Occipital lobe (tissue), 2 donors: Measurements from ENCODE around the gene PCGF1. TPM values are rescaled to one million over a fixed set of nuclear protein-coding genes. Genes with fewer than 3 reads are reported as not detected.
A peak's percentile ranks its signal among the peaks of the same experiment; 100 is the strongest.

Experiments used
- DNase-seq: peaks from one replicate; lab custom pipeline; 2025; lab: John Stamatoyannopoulos, UW
- total RNA-seq: library from RNA; depleted of rRNA; stranded (reverse); fragments of >200 nt; gene quantifications from one replicate; pipeline ENCODE4 v1.2.3, GENCODE V29; 2014

The PCGF1 gene
- 6.4 TPM for total RNA-seq

DNA sequence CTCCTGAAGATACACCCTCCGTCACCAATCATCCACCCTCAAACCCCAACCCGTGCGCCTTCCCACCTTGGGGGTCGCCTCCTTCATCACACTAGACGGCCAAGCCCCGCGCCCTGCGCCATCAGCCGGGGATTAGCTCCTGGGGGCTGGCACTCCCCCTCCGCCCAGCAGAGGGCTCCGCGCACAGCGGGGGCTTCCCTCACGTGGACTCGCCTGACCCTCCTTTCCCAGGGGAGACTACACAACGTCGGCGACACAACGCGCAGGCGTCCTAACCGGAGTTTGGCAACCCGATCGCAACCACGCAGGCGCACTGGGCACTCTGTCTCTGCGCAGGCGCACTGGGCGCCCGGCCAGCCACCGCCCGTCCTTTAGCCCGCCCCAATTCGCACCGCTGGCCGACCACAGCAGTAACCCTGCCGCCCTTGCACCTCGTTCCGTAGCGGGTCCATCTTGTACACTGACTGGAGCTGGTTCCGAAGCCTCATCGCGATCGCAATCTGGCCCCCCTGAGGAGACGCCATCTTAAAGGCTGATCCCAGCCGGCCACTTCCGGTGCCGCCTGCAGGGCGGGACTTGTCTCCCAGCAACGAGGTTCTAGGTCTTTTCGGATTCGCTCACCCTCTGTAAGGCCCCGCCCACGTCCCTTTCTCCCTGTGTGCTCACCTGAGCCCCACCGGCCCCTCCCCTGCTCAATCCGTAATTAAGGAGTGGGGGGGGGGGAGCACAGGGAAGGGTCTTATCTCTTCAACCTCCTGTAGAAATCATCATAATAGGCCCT lies at the start of gene PCGF1:
PCGF1 (minus strand) TSS at position 551 of the 781 bp plus-strand sequence; CDS start at position 524, 27 bp downstream.
- DNase-seq = peak; percentile 94

DNA sequence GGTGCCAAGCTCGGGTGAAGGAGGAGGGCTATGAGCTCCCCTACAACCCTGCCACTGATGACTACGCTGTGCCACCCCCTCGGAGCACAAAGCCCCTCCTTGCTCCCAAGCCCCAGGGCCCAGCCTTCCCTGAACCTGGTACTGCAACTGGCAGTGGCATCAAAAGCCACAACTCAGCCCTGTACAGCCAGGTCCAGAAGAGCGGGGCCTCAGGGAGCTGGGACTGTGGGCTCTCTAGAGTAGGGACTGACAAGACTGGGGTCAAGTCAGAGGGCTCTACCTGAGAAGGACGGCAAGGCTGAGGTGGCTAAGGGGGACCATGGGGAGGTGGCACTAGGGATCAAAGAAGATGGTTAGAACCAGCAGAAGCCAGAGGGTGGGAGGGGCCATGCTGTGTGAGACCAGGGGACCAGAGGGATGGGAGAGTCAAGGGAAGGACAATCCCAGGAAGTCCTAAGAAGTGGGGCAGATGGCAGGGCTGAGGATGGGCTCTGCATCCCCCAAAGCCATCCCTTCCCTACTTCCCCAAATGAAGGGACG lies 49.4 kb upstream of the PCGF1 start:
- DNase-seq = no peak

DNA sequence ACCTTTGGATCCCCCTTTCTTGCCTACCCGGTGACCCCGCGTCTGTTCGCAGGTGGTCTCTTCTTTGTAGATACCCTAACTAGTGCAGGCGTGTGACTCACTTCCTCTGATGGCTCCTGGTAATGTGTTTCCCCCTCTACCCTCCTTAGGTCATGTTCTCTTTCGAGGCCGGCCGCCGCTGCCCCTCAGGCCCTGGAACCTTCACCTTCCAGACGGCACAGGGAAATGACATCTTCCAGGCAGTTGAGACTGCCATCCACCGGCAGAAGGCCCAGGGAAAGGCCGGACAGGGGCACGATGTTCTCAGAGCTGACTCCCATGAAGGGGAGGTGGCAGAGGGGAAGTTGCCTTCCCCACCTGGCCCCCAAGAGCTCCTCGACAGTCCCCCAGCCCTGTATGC lies 48.7 kb upstream of the PCGF1 start:
- no peak for DNase-seq

DNA sequence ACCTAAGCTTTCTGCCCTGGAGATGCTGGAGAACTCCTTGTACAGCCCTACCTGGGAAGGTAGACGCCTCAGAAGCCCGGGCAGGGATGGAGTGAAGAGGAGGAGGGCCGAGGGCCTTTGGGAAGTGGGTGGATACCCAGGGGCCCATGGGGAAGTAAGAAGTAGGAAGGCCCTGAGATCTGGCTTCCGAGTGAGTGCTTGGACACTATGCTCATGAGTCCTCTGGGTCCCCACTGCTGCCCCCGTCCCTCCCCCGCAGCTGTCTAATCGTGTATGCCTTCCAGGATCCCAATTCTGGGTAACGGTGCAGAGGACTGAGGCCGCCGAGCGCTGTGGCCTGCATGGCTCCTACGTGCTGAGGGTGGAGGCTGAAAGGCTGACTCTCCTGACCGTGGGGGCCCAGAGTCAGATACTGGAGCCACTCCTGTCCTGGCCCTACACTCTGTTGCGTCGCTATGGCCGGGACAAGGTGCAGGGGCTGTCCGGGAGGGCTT lies 48.2 kb upstream of the PCGF1 start:
- no peak for DNase-seq

DNA sequence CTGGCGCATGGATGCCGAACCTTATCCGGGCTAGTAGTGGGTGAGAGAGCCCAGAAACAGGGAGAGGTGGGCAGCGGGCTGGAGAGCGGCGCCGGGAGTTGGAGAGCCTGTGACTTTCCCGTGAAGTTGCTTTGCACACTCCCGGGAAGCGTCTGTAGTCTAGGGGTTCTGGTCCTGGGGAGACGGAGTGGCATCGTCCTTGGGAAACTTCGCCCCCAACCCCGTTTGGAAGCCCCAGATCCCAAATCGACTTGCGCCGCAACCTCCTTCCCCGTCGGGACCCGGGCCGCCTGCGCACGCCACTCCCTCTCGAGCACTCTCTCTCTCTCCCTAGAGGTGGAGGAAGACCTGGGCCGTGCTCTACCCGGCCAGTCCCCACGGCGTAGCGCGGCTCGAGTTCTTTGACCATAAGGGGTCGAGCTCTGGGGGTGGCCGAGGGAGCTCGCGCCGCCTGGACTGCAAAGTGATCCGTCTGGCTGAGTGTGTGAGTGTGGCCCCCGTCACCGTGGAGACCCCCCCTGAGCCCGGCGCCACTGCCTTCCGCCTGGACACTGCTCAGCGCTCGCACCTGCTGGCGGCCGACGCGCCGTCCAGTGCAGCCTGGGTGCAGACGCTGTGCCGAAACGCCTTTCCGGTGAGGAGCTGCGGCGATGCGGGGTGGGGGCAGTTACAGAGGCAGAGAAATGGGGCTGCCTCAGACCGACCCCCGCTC lies 47.5 kb upstream of the PCGF1 start:
- no peak for DNase-seq

DNA sequence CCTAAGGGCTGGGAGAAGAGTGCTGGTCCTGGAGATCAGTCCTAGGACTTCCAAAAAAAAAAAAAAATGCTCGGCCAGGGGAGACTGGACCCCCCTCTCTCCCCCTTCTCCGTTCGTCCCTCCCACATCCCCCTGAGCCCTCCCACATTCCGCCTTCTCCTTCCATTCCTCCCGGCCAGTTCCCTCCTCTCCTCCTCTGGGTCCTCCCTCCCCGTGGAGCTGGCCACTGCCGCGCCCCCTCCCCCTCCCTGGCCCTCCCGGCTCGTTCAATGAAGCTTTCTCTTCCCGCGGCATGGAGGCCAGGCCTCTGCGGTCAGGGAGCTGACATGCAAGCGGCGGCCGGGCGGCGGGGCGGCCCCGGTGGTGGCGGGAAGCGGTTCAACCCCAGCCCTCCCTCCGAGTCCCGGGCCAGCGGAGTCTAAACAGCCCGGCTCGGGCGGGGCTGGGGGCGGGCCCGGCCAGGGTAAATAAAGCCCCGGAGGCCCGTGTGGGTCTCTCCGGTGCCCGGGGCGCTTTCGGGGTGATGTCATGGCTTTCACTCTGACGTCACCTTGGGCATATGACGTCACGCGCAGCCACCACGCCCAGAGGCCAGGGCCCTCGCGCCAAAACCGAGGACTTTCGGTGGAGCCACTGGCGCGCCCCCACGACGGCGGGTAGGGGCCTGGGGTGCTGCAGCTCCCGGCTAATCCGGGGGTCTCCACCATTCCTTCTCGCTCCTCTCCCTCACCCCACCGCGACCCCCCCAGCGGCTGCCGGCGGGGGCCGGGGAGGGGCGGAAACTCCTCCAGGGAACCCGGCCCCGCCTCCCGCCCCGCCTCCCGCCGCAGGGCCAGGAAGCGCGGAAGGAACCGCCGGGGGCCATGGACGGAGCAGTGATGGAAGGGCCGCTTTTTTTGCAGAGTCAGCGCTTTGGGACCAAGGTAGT lies 46.7 kb upstream of the PCGF1 start, which contains the start of the genes DOK1 and LOXL3:
DOK1 (plus strand) TSS at position 829 of the 928 bp plus-strand sequence; CDS start at position 864, 35 bp downstream.
LOXL3 (minus strand) TSS at position 51 of the 928 bp plus-strand sequence. CDS start 1,308 bp downstream, outside the sequence.
- DNase-seq = peak; percentile 37

DNA sequence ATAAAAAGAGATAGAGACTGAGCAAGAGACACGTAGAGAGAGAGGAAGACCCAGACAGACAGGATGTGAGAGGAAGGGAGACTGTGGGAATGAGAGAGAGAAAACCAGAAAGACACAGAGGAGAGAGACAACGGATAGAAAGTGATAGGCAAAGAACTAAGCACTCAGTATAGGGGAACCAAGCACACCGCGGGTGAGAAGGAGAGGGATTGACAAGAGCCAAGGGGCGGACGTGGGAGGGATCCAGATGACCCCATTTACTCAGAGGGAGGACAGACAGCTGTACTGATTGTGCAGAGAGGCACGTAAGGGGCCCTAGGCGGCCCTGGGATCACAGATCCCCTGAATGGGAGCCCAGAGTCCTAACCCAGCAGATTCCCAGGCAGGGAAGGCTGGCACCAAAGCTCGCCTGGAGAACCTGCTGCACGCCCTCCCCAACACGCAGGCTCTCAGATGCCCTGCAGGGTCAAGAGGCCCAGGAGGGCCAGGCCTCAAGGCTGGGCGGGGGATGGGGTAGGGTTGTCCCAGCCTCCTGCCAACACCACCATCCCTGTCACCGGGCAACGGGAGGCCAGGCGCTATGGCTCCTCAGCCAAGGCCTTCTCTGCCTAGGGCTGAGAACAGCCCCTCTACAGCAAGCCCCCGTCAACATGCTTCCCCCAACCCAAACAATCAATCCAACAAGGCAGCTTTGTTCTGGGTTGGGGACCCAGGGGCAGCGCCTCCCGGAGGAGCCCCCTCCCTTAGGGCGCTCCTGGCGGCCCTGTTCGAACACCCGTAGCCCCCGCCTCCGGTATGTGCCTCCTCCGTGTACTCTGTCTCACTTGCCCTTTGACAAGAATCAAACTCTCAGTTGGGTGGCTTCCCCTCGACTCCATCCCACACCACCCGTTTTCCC lies 45.7 kb upstream of the PCGF1 start:
- no peak for DNase-seq

DNA sequence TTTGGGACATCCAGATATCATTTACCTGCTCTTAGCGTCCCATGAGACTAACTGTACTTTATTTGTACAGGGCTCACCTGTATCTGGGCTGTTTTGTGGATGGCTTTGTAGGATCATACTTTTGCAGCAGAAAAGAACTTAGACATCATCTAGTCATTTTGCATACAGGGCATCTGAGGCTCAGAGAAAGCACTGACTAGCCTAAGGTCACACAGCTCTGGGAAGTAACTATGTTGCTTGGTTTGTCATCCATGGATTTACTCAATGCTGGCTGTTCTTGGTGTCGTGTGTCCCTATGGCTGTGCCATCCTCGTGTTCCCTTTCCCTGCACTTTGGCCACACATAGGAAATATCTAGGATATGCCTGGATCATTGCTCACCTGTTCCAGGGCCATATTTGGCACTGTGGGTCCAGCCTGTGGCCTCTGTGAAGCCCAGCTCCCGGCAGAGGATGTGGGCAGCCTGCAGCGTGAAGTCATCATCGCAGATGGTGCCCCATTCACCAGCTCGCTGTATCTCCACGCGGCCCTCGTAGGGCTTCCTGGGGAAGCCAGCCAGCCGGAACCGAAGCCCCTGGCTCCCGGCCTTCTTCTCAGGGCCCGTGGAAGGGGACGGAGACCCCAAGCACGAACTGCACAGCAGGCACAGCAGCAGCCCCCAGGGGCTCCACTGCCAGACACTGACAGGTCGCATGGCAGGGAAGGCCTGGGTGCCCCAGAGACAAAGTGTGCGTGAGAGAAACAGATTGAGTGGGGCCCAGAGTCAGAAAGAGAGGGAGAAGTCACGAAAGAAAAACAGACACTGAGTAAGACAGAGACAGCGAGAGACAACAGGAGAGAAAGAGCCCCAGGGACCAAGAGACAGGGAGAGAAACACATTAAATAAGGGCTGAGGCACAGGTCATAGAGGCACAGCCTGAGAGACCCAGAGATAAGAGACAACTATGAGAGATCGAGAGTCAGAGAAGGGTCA lies 44.7 kb upstream of the PCGF1 start:
- no peak for DNase-seq

DNA sequence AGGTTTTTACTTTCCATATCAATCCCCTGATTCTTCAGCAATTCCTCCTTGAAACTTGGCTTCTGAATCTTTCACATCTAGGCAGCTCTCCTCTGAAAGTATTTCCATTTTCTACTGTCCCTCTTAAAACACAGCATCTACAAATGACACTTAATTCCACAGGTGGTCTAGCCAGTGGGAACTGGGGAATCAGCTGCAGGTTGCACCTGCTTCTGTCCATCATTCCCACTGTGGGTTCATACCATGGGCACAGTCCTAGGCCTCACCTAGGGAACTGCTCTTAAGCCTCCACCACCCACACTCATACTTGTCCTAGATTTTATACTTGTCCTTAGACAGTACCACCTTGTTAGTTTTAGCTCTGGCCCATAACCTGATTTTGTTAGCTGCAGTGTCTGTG lies 44.0 kb upstream of the PCGF1 start:
- DNase-seq = no peak

DNA sequence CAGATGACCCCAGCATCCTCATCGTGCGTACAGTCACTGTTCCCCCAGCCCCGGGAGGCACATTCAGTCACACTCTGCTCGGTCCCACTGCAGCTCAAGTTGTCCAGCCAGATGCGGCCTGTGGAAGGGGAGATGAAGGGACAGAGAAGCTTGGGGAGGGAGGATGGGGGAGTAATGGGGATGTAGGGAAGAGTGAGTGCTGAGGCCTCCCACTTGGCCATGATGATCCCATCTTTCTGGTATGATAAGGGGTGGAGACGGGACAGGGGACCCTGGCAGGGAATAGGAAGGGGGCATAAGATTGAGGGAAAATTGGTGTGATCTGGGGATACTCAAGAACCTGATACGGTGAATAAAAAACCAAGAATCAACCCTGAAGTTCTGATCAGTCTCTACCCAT lies 42.7 kb upstream of the PCGF1 start:
- no peak for DNase-seq

DNA sequence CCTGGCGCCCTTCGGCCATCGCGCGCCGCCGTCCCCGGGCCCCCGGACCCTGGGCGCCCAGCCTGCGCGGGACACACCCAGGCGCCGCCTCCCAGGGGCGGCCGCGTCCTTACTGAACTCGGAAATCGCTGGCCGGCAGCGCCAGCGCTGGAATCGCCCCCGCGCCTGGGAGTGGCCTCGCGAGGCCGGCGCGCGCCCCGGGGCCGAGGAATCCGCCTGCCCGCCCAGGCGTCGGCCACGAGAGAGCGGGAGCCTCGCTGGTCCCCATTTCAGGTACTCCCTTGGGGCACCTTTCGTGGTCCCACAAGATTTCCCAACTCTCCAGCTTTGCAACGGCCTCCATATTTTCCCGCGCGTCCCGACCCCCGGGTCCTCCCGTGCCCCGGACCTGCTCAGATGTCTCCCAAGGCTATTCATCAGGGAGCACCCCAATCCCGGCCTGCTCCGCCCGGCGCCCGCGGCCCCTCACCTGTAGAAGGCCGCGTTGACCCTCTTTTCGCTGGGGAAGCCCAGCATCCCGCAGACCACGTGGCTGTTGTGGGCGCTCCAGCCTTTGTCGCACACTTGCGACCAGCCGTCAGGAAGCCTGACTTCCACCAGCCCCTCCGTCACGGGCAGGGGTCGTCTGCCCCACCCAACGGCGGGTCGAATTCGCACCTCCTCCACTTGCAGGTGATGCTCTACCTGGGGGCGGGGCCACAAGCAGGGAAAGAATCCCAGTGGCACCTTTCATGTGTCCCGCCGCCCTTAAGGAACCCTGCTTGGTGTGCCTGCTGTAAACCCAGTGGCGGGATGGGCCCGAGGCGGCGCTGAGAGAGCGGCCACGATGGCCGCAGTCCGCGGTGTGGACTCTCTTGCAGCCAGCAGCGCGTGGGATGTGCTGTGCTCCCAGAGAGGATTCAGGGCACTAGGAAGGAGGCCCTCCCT lies 41.7 kb upstream of the PCGF1 start:
- DNase-seq = no peak

DNA sequence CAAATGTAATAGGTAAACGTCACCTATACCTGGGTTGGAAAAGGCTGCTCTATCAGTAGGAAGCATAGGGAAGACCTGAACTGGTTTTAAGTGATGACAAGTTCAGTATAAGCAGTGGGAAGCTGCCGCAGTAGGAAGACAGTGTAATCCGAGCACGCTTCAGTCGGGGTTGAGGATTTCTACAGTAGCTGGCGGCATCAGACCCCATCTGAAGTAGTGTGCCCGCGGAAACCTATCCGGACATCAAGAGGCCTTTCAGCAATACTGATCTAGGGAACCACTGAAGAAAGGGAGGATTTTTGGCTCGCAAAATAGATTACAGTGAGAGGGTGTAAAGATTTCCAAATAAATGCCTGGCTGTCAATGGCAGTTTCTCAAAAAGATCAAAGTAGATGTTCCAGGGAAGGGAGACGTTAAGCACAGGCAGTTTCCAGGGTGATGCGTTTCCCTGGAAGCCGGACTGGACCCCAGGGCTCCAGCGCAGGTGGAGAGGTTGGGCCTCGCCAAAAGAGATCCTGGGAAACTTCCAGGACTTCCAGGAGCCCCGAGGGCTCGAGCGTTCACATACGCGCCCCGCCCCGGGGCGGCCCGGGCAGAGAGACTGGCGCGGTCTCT lies 40.9 kb upstream of the PCGF1 start:
- no peak for DNase-seq

DNA sequence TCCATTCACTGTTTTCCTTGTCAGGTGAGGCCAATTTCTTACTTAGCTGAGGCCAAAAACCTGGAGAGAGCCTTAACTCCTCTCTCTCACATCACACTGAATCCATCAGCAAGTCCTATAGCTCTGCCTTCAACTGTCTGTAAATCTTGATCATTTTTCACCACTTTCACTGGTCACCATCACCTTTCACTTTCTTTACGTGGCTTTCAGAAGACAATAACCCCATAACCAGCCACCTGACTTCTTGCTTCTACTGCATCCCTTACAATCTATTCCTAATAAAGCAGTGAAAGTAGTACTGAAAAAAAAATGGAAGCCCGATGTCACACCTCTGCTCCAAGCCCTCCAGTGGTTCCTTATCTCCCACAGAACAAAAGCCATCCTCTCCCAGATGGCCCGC lies 38.5 kb upstream of the PCGF1 start:
- no peak for DNase-seq

DNA sequence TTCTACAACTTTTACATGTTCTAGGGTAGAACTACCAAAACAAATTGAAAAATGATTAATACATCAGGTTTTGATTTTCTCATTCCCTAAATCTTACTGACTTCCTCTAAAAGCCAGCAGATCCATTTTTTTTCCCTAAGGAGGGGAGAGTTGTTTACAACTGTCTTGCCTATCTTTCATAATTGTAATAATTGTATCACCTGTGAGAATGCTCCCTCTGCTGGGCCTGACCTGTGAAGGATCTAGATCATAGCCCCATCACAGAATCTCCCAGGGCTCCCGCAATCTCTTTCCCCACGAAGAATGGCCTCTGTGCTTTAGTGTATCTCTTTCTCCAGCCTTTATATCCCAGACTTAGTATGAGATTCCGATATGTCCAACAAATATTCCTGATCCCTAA lies 37.1 kb upstream of the PCGF1 start:
- no peak for DNase-seq

DNA sequence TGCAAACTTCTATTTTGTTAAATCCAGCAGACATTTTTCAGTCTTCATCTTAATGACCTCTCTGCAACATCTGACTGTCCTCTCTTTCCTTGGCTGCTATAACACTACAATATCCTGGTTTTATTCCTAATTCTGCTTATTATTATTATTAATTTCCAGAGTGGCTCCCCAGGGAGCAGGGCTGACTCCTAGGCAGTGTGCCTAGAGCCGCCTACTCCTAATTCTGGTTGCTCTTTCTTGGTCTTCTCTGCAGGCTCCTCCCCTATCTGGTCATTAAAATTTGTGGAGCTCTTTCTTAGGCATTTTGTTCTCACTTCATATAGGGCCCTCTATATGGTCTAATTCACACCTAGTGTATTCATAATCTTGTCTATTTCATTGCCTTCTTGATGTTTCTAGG lies 35.5 kb upstream of the PCGF1 start:
- no peak for DNase-seq

DNA sequence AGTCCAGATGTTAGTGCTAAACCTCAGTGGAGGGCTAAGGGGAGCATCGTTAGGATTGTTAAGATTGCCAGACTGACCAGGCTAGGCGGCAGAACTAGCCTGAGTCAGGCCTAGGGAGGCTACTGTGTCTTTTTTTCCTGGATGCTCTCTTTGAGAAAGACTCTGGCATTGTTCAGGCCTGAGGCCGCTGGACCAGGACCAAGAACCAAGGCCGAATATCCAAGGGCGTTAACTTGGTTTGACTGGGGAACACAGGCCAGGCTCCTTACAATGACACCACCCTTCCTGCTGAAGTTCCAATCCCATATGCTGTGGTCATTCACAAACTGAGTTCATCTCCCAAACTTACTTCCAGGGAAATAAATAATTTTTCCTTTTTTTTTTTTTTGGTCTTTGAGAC lies 32.8 kb upstream of the PCGF1 start:
- no peak for DNase-seq

DNA sequence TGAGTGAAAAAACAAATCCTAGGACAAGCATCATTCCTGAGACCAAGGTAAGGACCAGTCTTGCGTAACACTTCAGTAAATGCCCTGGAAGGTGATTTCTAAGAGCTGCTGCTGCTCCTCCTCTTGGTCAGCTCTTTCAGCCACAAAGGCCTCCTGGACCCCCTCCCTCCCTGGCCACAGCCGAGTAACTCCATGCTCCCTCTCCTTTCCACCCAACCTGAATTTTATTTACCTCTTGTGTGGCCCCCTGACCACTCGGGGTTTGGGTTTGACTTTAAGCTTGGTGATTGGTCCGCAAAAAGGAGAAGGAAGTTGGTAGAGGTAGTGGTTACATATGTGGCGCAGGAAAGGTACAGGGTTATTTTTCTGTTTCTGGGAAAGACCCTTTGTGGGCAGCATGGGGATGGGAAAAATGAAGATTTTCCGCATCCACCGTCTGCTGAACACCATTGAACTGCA lies 31.4 kb upstream of the PCGF1 start:
- DNase-seq = no peak
